HEK293 (cell line): ENCODE data around the gene HDHD2.

ENCODE experiments used
- CTCF ChIP-seq: fragments of 450-650 bp; formaldehyde crosslinking; IDR thresholded peaks from 2 replicates; pipeline ENCODE4 v1.5.1; 2016; ENCODE audit warnings: missing biosample characterization, missing genetic modification characterization
- GFI1B ChIP-seq: fragments of 450-650 bp; formaldehyde crosslinking; IDR thresholded peaks from 2 replicates; pipeline ENCODE4 v1.5.1; 2016; ENCODE audit warnings: missing biosample characterization, missing genetic modification characterization
- PBX3 ChIP-seq: sonication (generic); formaldehyde crosslinking; IDR thresholded peaks from 2 replicates; pipeline ENCODE4 v1.8.1; 2022; ENCODE audit warnings: mild to moderate bottlenecking, moderate library complexity, missing genetic modification reagents
- REST ChIP-seq: fragments of 450-650 bp; formaldehyde crosslinking; IDR thresholded peaks from 2 replicates; pipeline ENCODE4 v1.5.1; 2016; ENCODE audit warnings: missing biosample characterization, missing genetic modification characterization
- SP2 ChIP-seq: fragments of 450-650 bp; formaldehyde crosslinking; IDR thresholded peaks from 2 replicates; pipeline ENCODE4 v1.5.1; 2016; ENCODE audit warnings: missing biosample characterization, missing genetic modification characterization
- YY1 ChIP-seq: fragments of 450-650 bp; formaldehyde crosslinking; IDR thresholded peaks from 2 replicates; pipeline ENCODE4 v1.5.1; 2018; ENCODE audit warnings: missing biosample characterization, missing genetic modification characterization
- ZBTB21 ChIP-seq: fragments of 450-650 bp; formaldehyde crosslinking; IDR thresholded peaks from 2 replicates; pipeline ENCODE4 v1.5.1; 2017; ENCODE audit warnings: missing biosample characterization, missing genetic modification characterization
- ZFP3 ChIP-seq: fragments of 450-650 bp; formaldehyde crosslinking; IDR thresholded peaks from 2 replicates; pipeline ENCODE4 v1.5.1; 2016; ENCODE audit warnings: low read depth, missing biosample characterization, missing genetic modification characterization
- ZNF658 ChIP-seq: fragments of 450-650 bp; formaldehyde crosslinking; IDR thresholded peaks from 2 replicates; pipeline ENCODE4; 2016; ENCODE audit warnings: missing biosample characterization, missing genetic modification characterization

GRCh38 chr18:47191961-47192360, 41.7 kb upstream of the HDHD2 start:
- TF ChIP-seq CTCF (tag by site-specific recombination): no peak
- no peak for TF ChIP-seq GFI1B (tag by site-specific recombination)
- no peak for TF ChIP-seq SP2
- TF ChIP-seq ZNF658 (tag by site-specific recombination): no peak
- TF ChIP-seq YY1 (tag by site-specific recombination): no peak
- no peak for TF ChIP-seq PBX3 (CRISPR knock-in tag)
- TF ChIP-seq ZFP3 (tag by site-specific recombination): no peak
- no peak for TF ChIP-seq ZBTB21 (tag by site-specific recombination)
- no peak for TF ChIP-seq REST (tag by site-specific recombination)
